Measurements from ENCODE around the gene SPTBN1.

GRCh38 chr2:54613386-54613785 is 157.3 kb downstream of the SPTBN1 start:
- TF ChIP-seq POLR2A (IDR thresholded peaks at IDR 0.05) (no peak), CTCF (IDR thresholded peaks at IDR 0.05) (no peak)
